Gastroesophageal sphincter (tissue), 3 donors: ENCODE results near the gene SLC25A52.

ENCODE experiments used
- EP300 ChIP-seq: sonication (generic); formaldehyde crosslinking; IDR thresholded peaks from one replicate; pipeline ENCODE4 v1.6.1; 2017; ENCODE audit warnings: antibody characterized with exemption, mild to moderate bottlenecking
- TF ChIP-seq, protein P1 (sequence below), 4 experiments: fragments of 200-600 bp in 2 of 4; fragments of 450-650 bp in 2 of 4; sonication (generic) in 1 of 4; IDR thresholded peaks; one replicate each; pipeline ENCODE4 v1.5.1; 2017 to 2019; ENCODE audit warnings: antibody characterized with exemption in 4 of 4, mild to moderate bottlenecking in 2 of 4, moderate library complexity in 2 of 4

DNA sequence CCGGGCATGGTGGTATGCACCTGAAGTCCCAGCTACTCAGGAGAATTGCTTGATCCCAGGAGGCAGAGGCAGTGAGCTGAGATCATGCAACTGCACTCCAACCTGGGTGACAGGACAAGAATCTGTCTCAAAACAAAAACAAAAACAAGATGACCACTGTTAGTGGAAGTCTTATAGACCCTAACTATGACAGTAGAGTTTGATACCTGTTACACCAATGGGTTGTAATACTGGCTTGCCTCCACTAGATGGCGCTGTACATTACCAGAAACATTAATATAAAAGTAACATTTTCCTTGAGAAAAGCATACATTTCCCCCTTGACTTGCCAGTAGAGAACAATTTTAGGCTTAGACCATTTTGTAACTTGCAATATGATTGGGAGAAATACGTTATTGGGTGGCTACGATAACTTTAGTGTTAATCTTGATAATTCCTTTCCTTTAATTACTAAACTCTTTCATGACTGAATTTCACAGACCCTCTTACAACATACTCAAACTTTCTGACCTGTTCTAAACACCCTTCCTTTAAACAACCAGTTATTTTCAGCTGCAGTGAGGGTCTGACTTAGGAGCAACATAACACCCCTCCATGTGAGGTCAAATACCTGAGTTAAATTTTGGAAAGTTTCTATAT is 19.5 kb downstream of the SLC25A52 start:
- TF ChIP-seq, protein P1, sequence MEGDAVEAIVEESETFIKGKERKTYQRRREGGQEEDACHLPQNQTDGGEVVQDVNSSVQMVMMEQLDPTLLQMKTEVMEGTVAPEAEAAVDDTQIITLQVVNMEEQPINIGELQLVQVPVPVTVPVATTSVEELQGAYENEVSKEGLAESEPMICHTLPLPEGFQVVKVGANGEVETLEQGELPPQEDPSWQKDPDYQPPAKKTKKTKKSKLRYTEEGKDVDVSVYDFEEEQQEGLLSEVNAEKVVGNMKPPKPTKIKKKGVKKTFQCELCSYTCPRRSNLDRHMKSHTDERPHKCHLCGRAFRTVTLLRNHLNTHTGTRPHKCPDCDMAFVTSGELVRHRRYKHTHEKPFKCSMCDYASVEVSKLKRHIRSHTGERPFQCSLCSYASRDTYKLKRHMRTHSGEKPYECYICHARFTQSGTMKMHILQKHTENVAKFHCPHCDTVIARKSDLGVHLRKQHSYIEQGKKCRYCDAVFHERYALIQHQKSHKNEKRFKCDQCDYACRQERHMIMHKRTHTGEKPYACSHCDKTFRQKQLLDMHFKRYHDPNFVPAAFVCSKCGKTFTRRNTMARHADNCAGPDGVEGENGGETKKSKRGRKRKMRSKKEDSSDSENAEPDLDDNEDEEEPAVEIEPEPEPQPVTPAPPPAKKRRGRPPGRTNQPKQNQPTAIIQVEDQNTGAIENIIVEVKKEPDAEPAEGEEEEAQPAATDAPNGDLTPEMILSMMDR (IDR thresholded peaks at IDR 0.05), result peak; percentile 70 to 88 (median 77)
- no peak for TF ChIP-seq EP300
